G401 (cell line): ENCODE results near the gene CHCHD3. TPM values are rescaled to one million over a fixed set of nuclear protein-coding genes. Genes with fewer than 3 reads are reported as not detected.
"Not testable (repeated sequence)": the region's sequence is repeated elsewhere in the genome, so short reads cannot be mapped to it uniquely, and the experiment has no call there.

ENCODE experiments used
- DNase-seq: peaks from one replicate; pipeline ENCODE4 v3.0.0-alpha.2; 2015; ENCODE audit warnings: low spot score
- in situ Hi-C: cut with HindIII; loops from 2 replicates; pipeline ENCODE4 v1.10.0; 2016; ENCODE audit warnings: low sequenced_read_pairs, mixed read lengths
- total RNA-seq: library from RNA; depleted of rRNA; stranded (reverse); fragments of >200 nt; shearing (Covaris generic); gene quantifications from 2 replicates; pipeline ENCODE4 v1.2.3, GENCODE V29; 2014

The CHCHD3 gene
- total RNA-seq, 1 experiment from 2014 or later: 220 TPM

- in situ Hi-C loops: no loop called here
- DNase-seq: no peak
Observed at GRCh38 chr7:132934017-132934416, 147.9 kb downstream of the CHCHD3 start.

GRCh38 chr7:132933072-132933458 lies 148.8 kb downstream of the CHCHD3 start:
- in situ Hi-C loops: no loop called here
- DNase-seq: no peak

- in situ Hi-C loops: no loop called here
- no peak for DNase-seq
Observed at GRCh38 chr7:132932296-132933071, 149.4 kb downstream of the CHCHD3 start.

GRCh38 chr7:132930881-132931280 lies 151.0 kb downstream of the CHCHD3 start:
- DNase-seq: no peak
- in situ Hi-C loops: no loop called here

GRCh38 chr7:132929944-132930343 lies 151.9 kb downstream of the CHCHD3 start:
- in situ Hi-C loops, DNase-seq: not testable (repeated sequence)

- DNase-seq: no peak
Observed at GRCh38 chr7:132919771-132920170, 162.1 kb downstream of the CHCHD3 start.

GRCh38 chr7:132915647-132916046 lies 166.2 kb downstream of the CHCHD3 start:
- in situ Hi-C loops: no loop called here
- no peak for DNase-seq

More at GRCh38 chr7:132919771-132920170, 162.1 kb downstream of the CHCHD3 start:
- in situ Hi-C loops: no loop called here

GRCh38 chr7:132910657-132911056 lies 171.2 kb downstream of the CHCHD3 start:
- DNase-seq: no peak

GRCh38 chr7:132907380-132907940 lies 174.4 kb downstream of the CHCHD3 start:
- no peak for DNase-seq
- in situ Hi-C loops: no loop called here

More at GRCh38 chr7:132910657-132911056, 171.2 kb downstream of the CHCHD3 start:
- in situ Hi-C loops: no loop called here

- in situ Hi-C loops: no loop called here
- DNase-seq: no peak
Observed at GRCh38 chr7:132906193-132906835, 175.6 kb downstream of the CHCHD3 start.

GRCh38 chr7:132905136-132905535 lies 176.8 kb downstream of the CHCHD3 start:
- in situ Hi-C loops, DNase-seq: not testable (repeated sequence)

GRCh38 chr7:132904209-132904608 lies 177.7 kb downstream of the CHCHD3 start:
- in situ Hi-C loops: no loop called here
- no peak for DNase-seq

- in situ Hi-C loops, DNase-seq: not testable (repeated sequence)
Observed at GRCh38 chr7:132902294-132902693, 179.6 kb downstream of the CHCHD3 start.

GRCh38 chr7:132901241-132901640 lies 180.6 kb downstream of the CHCHD3 start:
- in situ Hi-C loops: no loop called here
- no peak for DNase-seq

- in situ Hi-C loops: no loop called here
- DNase-seq: no peak
Observed at GRCh38 chr7:132899833-132900232, 182.1 kb downstream of the CHCHD3 start.

GRCh38 chr7:132898641-132899175 lies 183.2 kb downstream of the CHCHD3 start:
- DNase-seq, in situ Hi-C loops: not testable (repeated sequence)

GRCh38 chr7:132897093-132897687 lies 184.7 kb downstream of the CHCHD3 start:
- DNase-seq: no peak
- in situ Hi-C loops: no loop called here

- DNase-seq: no peak
- in situ Hi-C loops: no loop called here
Observed at GRCh38 chr7:132895231-132895630, 186.7 kb downstream of the CHCHD3 start.

- in situ Hi-C loops: no loop called here
- no peak for DNase-seq
Observed at GRCh38 chr7:132893560-132893959, 188.3 kb downstream of the CHCHD3 start.

GRCh38 chr7:132892744-132893143 lies 189.1 kb downstream of the CHCHD3 start:
- DNase-seq, in situ Hi-C loops: not testable (repeated sequence)
